ENCODE measurements around the gene ARPC5.

ARPC5 gene

DNA sequence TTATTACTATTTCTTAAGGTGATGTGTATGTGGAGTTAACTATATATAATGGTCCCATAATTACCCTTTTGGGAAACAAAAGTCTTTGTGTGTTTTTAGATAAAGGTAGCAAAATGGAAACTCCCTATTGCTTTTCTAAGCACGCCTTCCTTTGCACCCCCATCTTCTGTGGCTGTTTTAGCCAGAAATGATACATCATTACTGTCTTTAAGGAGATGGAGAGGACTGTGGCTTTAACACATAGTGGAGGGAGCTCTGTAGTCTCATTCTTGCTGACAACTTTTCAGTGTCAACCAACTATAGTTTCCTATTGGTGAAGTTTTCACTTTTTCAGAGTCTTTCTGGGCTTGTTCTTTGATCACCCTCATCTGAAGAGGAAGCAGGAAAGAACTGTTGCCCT lies 16.5 kb upstream of the ARPC5 start:
- no peak overlapping the region for H3K4me2 ChIP-seq (ENCODE audit: insufficient read depth, low read length)

DNA sequence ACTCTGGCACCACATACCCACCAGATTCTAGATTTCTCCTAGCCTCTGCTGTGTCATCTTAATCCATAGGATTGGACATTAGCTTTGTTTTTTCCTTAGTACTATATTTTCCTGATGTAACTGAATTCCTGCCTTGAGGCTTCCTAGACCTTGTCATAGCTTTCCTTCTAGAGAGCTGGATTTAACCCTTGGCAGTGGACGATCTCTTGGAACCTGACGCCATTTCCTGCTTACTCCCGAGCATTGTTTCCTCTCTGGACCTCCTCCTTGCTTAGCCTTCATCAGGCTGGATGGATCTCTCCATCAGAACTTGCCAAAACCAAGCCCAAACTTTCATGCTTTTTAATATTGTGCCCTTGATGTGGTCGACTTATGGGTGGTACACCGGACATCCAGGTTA lies 16.0 kb upstream of the ARPC5 start:
- ATAC-seq (ENCODE audit: insufficient read depth, low read depth) (no peak), DNase-seq (no peak)
- no peaks in the 10 kb centered on the region for H3K36me3 ChIP-seq (ENCODE audit: insufficient read depth, low read length)
- no peaks in the 10 kb centered on the region for H3K4me1 ChIP-seq (ENCODE audit: insufficient read depth, low read length)
- H3K9ac ChIP-seq (ENCODE audit: low read depth, low read length): no peak overlapping the region
- no peaks in the 10 kb centered on the region for H3K79me2 ChIP-seq (ENCODE audit: insufficient read depth, low read length)
- H4K20me1 ChIP-seq (ENCODE audit: insufficient read depth, low read length): no peaks in the 10 kb centered on the region
- no peak overlapping the region for H3K4me3 ChIP-seq (ENCODE audit: low read depth in 1 of 2, low read length in 2 of 2)
- H3K9me3 ChIP-seq (ENCODE audit: insufficient read depth, low read length, severe bottlenecking): no peaks in the 10 kb centered on the region
- H3K27ac ChIP-seq (ENCODE audit: low read length): no peak overlapping the region
- no peak for TF ChIP-seq EZH2 (IDR thresholded peaks at IDR 0.05; ENCODE audit: borderline replicate concordance, low read depth, low read length, severe bottlenecking)
- TF ChIP-seq, protein P1, sequence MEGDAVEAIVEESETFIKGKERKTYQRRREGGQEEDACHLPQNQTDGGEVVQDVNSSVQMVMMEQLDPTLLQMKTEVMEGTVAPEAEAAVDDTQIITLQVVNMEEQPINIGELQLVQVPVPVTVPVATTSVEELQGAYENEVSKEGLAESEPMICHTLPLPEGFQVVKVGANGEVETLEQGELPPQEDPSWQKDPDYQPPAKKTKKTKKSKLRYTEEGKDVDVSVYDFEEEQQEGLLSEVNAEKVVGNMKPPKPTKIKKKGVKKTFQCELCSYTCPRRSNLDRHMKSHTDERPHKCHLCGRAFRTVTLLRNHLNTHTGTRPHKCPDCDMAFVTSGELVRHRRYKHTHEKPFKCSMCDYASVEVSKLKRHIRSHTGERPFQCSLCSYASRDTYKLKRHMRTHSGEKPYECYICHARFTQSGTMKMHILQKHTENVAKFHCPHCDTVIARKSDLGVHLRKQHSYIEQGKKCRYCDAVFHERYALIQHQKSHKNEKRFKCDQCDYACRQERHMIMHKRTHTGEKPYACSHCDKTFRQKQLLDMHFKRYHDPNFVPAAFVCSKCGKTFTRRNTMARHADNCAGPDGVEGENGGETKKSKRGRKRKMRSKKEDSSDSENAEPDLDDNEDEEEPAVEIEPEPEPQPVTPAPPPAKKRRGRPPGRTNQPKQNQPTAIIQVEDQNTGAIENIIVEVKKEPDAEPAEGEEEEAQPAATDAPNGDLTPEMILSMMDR (IDR thresholded peaks at IDR 0.05; ENCODE audit: borderline replicate concordance, extremely low read depth, low read length, poor library complexity, severe bottlenecking): no peak
- H3K27me3 ChIP-seq (ENCODE audit: insufficient read depth, low read length, poor library complexity): no peaks in the 10 kb centered on the region
- no peak overlapping the region for H2AFZ ChIP-seq (ENCODE audit: low read depth, low read length)
- H3K4me2 ChIP-seq (ENCODE audit: insufficient read depth, low read length): no peak overlapping the region

More for the DNA sequence above, 16.5 kb upstream of the ARPC5 start:
- no peak overlapping the region for H2AFZ ChIP-seq (ENCODE audit: low read depth, low read length)
- H3K9me3 ChIP-seq (ENCODE audit: insufficient read depth, low read length, severe bottlenecking): no peaks in the 10 kb centered on the region
- TF ChIP-seq, protein P1 (IDR thresholded peaks at IDR 0.05; ENCODE audit: borderline replicate concordance, extremely low read depth, low read length, poor library complexity, severe bottlenecking): no peak
- no peak for TF ChIP-seq EZH2 (IDR thresholded peaks at IDR 0.05; ENCODE audit: borderline replicate concordance, low read depth, low read length, severe bottlenecking)
- H3K27me3 ChIP-seq (ENCODE audit: insufficient read depth, low read length, poor library complexity): no peaks in the 10 kb centered on the region
- DNase-seq: no peak
- H3K79me2 ChIP-seq (ENCODE audit: insufficient read depth, low read length): no peaks in the 10 kb centered on the region
- no peak overlapping the region for H3K9ac ChIP-seq (ENCODE audit: low read depth, low read length)
- no peaks in the 10 kb centered on the region for H4K20me1 ChIP-seq (ENCODE audit: insufficient read depth, low read length)
- H3K27ac ChIP-seq (ENCODE audit: low read length): no peak overlapping the region
- ATAC-seq (ENCODE audit: insufficient read depth, low read depth): no peak
- H3K36me3 ChIP-seq (ENCODE audit: insufficient read depth, low read length): no peaks in the 10 kb centered on the region
- H3K4me1 ChIP-seq (ENCODE audit: insufficient read depth, low read length): no peaks in the 10 kb centered on the region
- H3K4me3 ChIP-seq (ENCODE audit: low read depth in 1 of 2, low read length in 2 of 2): no peak overlapping the region

DNA sequence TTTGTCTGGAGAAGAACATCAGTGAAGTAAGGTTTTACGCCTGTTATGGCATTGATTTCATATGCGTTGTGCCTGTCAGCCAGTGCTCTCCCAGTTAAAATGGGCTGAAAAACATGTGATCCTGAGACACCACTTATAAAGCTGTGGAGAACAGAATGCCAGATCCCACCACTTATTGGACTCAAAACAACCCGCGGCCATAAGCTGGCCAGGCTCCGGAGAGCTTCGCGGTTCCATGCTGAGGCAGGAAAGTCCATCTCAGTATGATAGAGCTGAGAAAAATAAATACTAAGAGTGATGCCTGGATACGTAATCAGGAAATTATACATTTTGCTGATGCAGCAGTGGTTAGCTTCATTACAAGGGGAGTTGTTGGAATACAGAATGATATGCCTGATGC lies 12.5 kb upstream of the ARPC5 start:
- no peak for TF ChIP-seq EZH2 (IDR thresholded peaks at IDR 0.05; ENCODE audit: borderline replicate concordance, low read depth, low read length, severe bottlenecking)
- TF ChIP-seq, protein P1 (IDR thresholded peaks at IDR 0.05; ENCODE audit: borderline replicate concordance, extremely low read depth, low read length, poor library complexity, severe bottlenecking): no peak
- Histone ChIP-seq H3K9ac (ENCODE audit: low read depth, low read length) (no peak overlapping the region), H3K79me2 (ENCODE audit: insufficient read depth, low read length) (no peaks in the 10 kb centered on the region), H2AFZ (ENCODE audit: low read depth, low read length) (no peak overlapping the region), H3K27ac (ENCODE audit: low read length) (no peak overlapping the region), H3K4me2 (ENCODE audit: insufficient read depth, low read length) (no peak overlapping the region), H3K9me3 (ENCODE audit: insufficient read depth, low read length, severe bottlenecking) (no peaks in the 10 kb centered on the region), H4K20me1 (ENCODE audit: insufficient read depth, low read length) (no peaks in the 10 kb centered on the region), H3K4me3 (ENCODE audit: low read depth in 1 of 2, low read length in 2 of 2) (no peak overlapping the region), H3K36me3 (ENCODE audit: insufficient read depth, low read length) (no peaks in the 10 kb centered on the region), H3K27me3 (ENCODE audit: insufficient read depth, low read length, poor library complexity) (no peaks in the 10 kb centered on the region), H3K4me1 (ENCODE audit: insufficient read depth, low read length) (no peaks in the 10 kb centered on the region)
- ATAC-seq (ENCODE audit: insufficient read depth, low read depth): no peak
- DNase-seq: no peak

DNA sequence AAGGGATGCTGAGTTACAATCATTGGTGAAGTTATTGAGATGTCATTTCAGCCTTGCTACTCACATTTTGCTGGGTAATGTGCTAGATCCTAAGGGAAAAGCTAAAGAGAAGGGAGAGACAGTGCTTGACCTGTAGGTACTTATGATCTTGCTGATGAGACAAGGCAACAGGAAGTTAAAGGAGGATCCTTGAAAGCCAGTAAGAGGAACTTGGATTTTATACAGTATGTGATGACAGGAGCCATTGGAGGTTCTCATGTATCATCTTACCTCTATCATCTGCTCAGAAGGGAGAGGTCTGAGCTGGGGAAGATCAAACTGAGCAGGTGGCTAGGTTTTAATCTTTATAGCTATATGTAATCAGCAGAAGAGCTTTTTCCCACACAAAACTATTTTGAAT lies 11.2 kb upstream of the ARPC5 start:
- DNase-seq: no peak
- Histone ChIP-seq H3K4me3 (ENCODE audit: low read depth in 1 of 2, low read length in 2 of 2) (no peak overlapping the region), H3K79me2 (ENCODE audit: insufficient read depth, low read length) (no peaks in the 10 kb centered on the region), H3K9ac (ENCODE audit: low read depth, low read length) (no peak overlapping the region), H3K9me3 (ENCODE audit: insufficient read depth, low read length, severe bottlenecking) (no peaks in the 10 kb centered on the region), H2AFZ (ENCODE audit: low read depth, low read length) (no peak overlapping the region), H3K27me3 (ENCODE audit: insufficient read depth, low read length, poor library complexity) (no peaks in the 10 kb centered on the region), H4K20me1 (ENCODE audit: insufficient read depth, low read length) (no peaks in the 10 kb centered on the region), H3K36me3 (ENCODE audit: insufficient read depth, low read length) (no peaks in the 10 kb centered on the region), H3K4me1 (ENCODE audit: insufficient read depth, low read length) (no peaks in the 10 kb centered on the region), H3K27ac (ENCODE audit: low read length) (no peak overlapping the region), H3K4me2 (ENCODE audit: insufficient read depth, low read length) (no peak overlapping the region)
- ATAC-seq (ENCODE audit: insufficient read depth, low read depth): no peak
- no peak for TF ChIP-seq EZH2 (IDR thresholded peaks at IDR 0.05; ENCODE audit: borderline replicate concordance, low read depth, low read length, severe bottlenecking)
- TF ChIP-seq, protein P1 (IDR thresholded peaks at IDR 0.05; ENCODE audit: borderline replicate concordance, extremely low read depth, low read length, poor library complexity, severe bottlenecking): no peak

Data from DND-41 (cell line).